Ishikawa (cell line): Measurements from ENCODE around the gene SAP130.

Experiments
- EGR1 ChIP-seq: IDR thresholded peaks from 2 replicates; pipeline ENCODE4 v1.6.1; 2012
- EP300 ChIP-seq: IDR thresholded peaks from 2 replicates; pipeline ENCODE4 v1.6.1; 2012; ENCODE audit warnings: borderline replicate concordance
- MAX ChIP-seq: IDR thresholded peaks from 2 replicates; pipeline ENCODE4 v1.6.1; 2012
- NFIC ChIP-seq: IDR thresholded peaks from 2 replicates; pipeline ENCODE4 v1.6.1; 2012
- RAD21 ChIP-seq: IDR thresholded peaks from 2 replicates; pipeline ENCODE4 v1.6.1; 2012; ENCODE audit warnings: low read depth
- REST ChIP-seq: IDR thresholded peaks from 2 replicates; pipeline ENCODE4 v1.6.1; 2012; ENCODE audit warnings: low read depth, mild to moderate bottlenecking
- TAF1 ChIP-seq: IDR thresholded peaks from 2 replicates; pipeline ENCODE4 v1.6.1; 2012; ENCODE audit warnings: low read depth, mild to moderate bottlenecking
- ZBTB7A ChIP-seq: IDR thresholded peaks from 2 replicates; pipeline ENCODE4 v1.6.1; 2012; ENCODE audit warnings: low read depth

GRCh38 chr2:127953849-127954248, 74.0 kb downstream of the SAP130 start:
- TF ChIP-seq EP300 (no peak), EGR1 (no peak), NFIC (no peak), ZBTB7A (no peak), MAX (no peak), REST (no peak), TAF1 (no peak), RAD21 (no peak)
